H1 (cell line): Measurements from ENCODE around the gene LDB1. TPM values are rescaled to one million over a fixed set of nuclear protein-coding genes. Genes with fewer than 3 reads are reported as not detected.

Experiments
- CTCF ChIA-PET: fragments of 300-600 bp; sonication (Branson Sonifier 250); formaldehyde crosslinking; loops from one replicate; lab custom pipeline; 2021; ENCODE audit not compliant: partially characterized antibody; lab: Charles Lee
- POLR2A ChIA-PET: fragments of 300-600 bp; sonication (Branson Sonifier 250); formaldehyde crosslinking; loops from one replicate; lab custom pipeline; 2021; ENCODE audit warnings: inconsistent platforms; ENCODE audit not compliant: partially characterized antibody; lab: Charles Lee
- DNase-seq, 2 experiments: peaks; one replicate each; pipeline versions ENCODE4 v3.0.0 to v3.0.0-alpha.2; 2010 to 2022; ENCODE audit warnings: low spot score in 2 of 2, low read depth in 1 of 2, mixed read lengths in 1 of 2
- FAIRE-seq: peaks from 2 replicates; lab custom pipeline; 2011; peaks lifted over from hg19 to GRCh38; lab: Jason Lieb, UNC
- H2AFZ ChIP-seq: 2 replicates; pipeline ENCODE4 v1.8.1; 2012; ENCODE audit warnings: low read length, inconsistent platforms
- H2AK5ac ChIP-seq: 2 replicates; pipeline ENCODE4 v1.6.1; 2013; ENCODE audit warnings: low read depth, low read length
- H2BK120ac ChIP-seq: replicated peaks from 2 replicates; pipeline ENCODE3; 2013; ENCODE audit warnings: low read depth, low read length, inconsistent platforms
- H2BK12ac ChIP-seq: 2 replicates; pipeline ENCODE4 v1.6.1; 2013; ENCODE audit warnings: low read depth, low read length
- H2BK15ac ChIP-seq: 2 replicates; pipeline ENCODE4 v1.6.1; 2013; ENCODE audit warnings: low read length
- H2BK20ac ChIP-seq: 2 replicates; pipeline ENCODE4 v1.6.1; 2013; ENCODE audit warnings: low read length
- H2BK5ac ChIP-seq: 2 replicates; pipeline ENCODE4 v1.6.1; 2013; ENCODE audit warnings: low read depth, low read length
- H3K14ac ChIP-seq: 2 replicates; pipeline ENCODE4 v1.6.1; 2013; ENCODE audit warnings: inconsistent platforms; ENCODE audit not compliant: insufficient read length
- H3K18ac ChIP-seq: 2 replicates; pipeline ENCODE4 v1.6.1; 2013; ENCODE audit warnings: low read length; ENCODE audit errors: extremely low read depth
- H3K23ac ChIP-seq: 2 replicates; pipeline ENCODE4 v1.6.1; 2013; ENCODE audit warnings: inconsistent platforms; ENCODE audit not compliant: insufficient read length
- H3K23me2 ChIP-seq: 2 replicates; pipeline ENCODE4 v1.6.1; 2013; ENCODE audit warnings: low read depth, low read length
- H3K27ac ChIP-seq: 2 replicates; pipeline ENCODE4 v1.6.1; 2011; ENCODE audit warnings: low read depth, low read length, inconsistent platforms
- H3K27me3 ChIP-seq, 4 experiments: replicated peaks in 1 of 4; 1 replicate in 1 of 4; 2 replicates in 3 of 4; pipeline versions ENCODE4 v1.6.1 to v1.8.1; 2011 to 2013; ENCODE audit warnings: low read length in 3 of 4, mild to moderate bottlenecking in 3 of 4, inconsistent platforms in 2 of 4, mixed read lengths in 2 of 4, moderate library complexity in 1 of 4; ENCODE audit not compliant: control insufficient read depth in 3 of 4, insufficient read depth in 3 of 4; ENCODE audit errors: extremely low read depth in 1 of 4
- H3K36me3 ChIP-seq, 4 experiments: 2 replicates each; pipeline versions ENCODE4 v1.6.1 to v1.8.1; 2011 to 2013; ENCODE audit warnings: mild to moderate bottlenecking in 4 of 4, low read length in 3 of 4, moderate library complexity in 2 of 4, control low read depth in 1 of 4, inconsistent platforms in 1 of 4; ENCODE audit not compliant: insufficient read depth in 4 of 4, control insufficient read depth in 2 of 4
- H3K4ac ChIP-seq: replicated peaks from 2 replicates; pipeline ENCODE3; 2013; ENCODE audit warnings: low read length, low read depth, mixed read lengths, inconsistent platforms; ENCODE audit not compliant: insufficient read length
- H3K4me1 ChIP-seq, 4 experiments: replicated peaks in 1 of 4; 1 replicate in 1 of 4; 2 replicates in 3 of 4; pipeline versions ENCODE4 v1.6.1 to v1.8.1; 2011 to 2013; ENCODE audit warnings: low read length in 3 of 4, inconsistent platforms in 2 of 4, mixed read lengths in 1 of 4; ENCODE audit not compliant: insufficient read depth in 4 of 4, control insufficient read depth in 3 of 4
- H3K4me2 ChIP-seq, 2 experiments: 2 replicates each; pipeline versions ENCODE4 v1.6.1 to v1.8.1; 2011 to 2013; ENCODE audit warnings: low read depth in 2 of 2, low read length in 2 of 2, control low read depth in 1 of 2, inconsistent platforms in 1 of 2, mild to moderate bottlenecking in 1 of 2; ENCODE audit not compliant: insufficient read depth in 1 of 2
- H3K4me3 ChIP-seq, 4 experiments: fragments of 200-600, 300-600 bp in 1 of 4; sonication (generic), shearing (Covaris generic), sonication (Bioruptor Twin) in 1 of 4; 2 replicates each; pipeline versions ENCODE4 v1.5.1 to v1.8.1; 2011 to 2016; ENCODE audit warnings: low read length in 4 of 4, low read depth in 3 of 4, control low read depth in 2 of 4, inconsistent platforms in 2 of 4, mild to moderate bottlenecking in 2 of 4, mixed read lengths in 1 of 4, moderate library complexity in 1 of 4; ENCODE audit not compliant: insufficient read depth in 2 of 4; ENCODE audit errors: extremely low read depth in 1 of 4
- H3K56ac ChIP-seq: replicated peaks from 2 replicates; pipeline ENCODE3; 2013; ENCODE audit warnings: low read depth, mild to moderate bottlenecking, mixed read lengths, low read length, inconsistent platforms; ENCODE audit not compliant: insufficient read length
- H3K79me1 ChIP-seq: 2 replicates; pipeline ENCODE4 v1.6.1; 2013; ENCODE audit warnings: low read depth, low read length, control low read depth
- H3K79me2 ChIP-seq, 2 experiments: 2 replicates each; pipeline versions ENCODE4 v1.6.1 to v1.8.1; 2012 to 2013; ENCODE audit warnings: low read length in 2 of 2, mild to moderate bottlenecking in 2 of 2, inconsistent platforms in 1 of 2; ENCODE audit not compliant: insufficient read depth in 2 of 2, control insufficient read depth in 1 of 2
- H3K9ac ChIP-seq, 4 experiments: replicated peaks in 1 of 4; 1 replicate in 1 of 4; 2 replicates in 3 of 4; pipeline versions ENCODE4 v1.6.1 to v1.8.1; 2011 to 2013; ENCODE audit warnings: low read depth in 3 of 4, low read length in 3 of 4, control low read depth in 2 of 4, mild to moderate bottlenecking in 2 of 4, moderate library complexity in 2 of 4, inconsistent platforms in 1 of 4; ENCODE audit errors: extremely low read depth in 1 of 4
- H3K9me3 ChIP-seq, 2 experiments: 2 replicates each; pipeline versions ENCODE4 v1.6.1 to v1.8.1; 2012 to 2013; ENCODE audit warnings: mild to moderate bottlenecking in 2 of 2, moderate library complexity in 2 of 2, control low read depth in 1 of 2, inconsistent platforms in 1 of 2, low read depth in 1 of 2, low read length in 1 of 2, mixed read lengths in 1 of 2; ENCODE audit not compliant: insufficient read depth in 2 of 2
- H4K20me1 ChIP-seq, 2 experiments: replicated peaks in 1 of 2; 2 replicates each; pipeline versions ENCODE3 to v1.8.1; 2011 to 2013; ENCODE audit warnings: inconsistent platforms in 2 of 2, low read length in 2 of 2, mild to moderate bottlenecking in 1 of 2; ENCODE audit not compliant: insufficient read depth in 2 of 2, control insufficient read depth in 1 of 2
- H4K5ac ChIP-seq: 2 replicates; pipeline ENCODE4 v1.6.1; 2013; ENCODE audit warnings: low read length, low read depth, mixed read lengths, inconsistent platforms; ENCODE audit not compliant: insufficient read length
- H4K8ac ChIP-seq: 2 replicates; pipeline ENCODE4 v1.8.0; 2013; ENCODE audit warnings: mild to moderate bottlenecking, moderate library complexity, low read length, inconsistent platforms; ENCODE audit not compliant: insufficient read depth; ENCODE audit errors: extremely low read depth
- H4K91ac ChIP-seq: replicated peaks from 2 replicates; pipeline ENCODE3; 2013; ENCODE audit warnings: low read length, mixed read lengths, inconsistent platforms; ENCODE audit not compliant: insufficient read length
- CEBPB ChIP-seq: IDR thresholded peaks from 2 replicates; pipeline ENCODE4 v1.6.1; 2012; ENCODE audit warnings: low read depth, low read length
- EGR1 ChIP-seq: IDR thresholded peaks from 2 replicates; pipeline ENCODE4 v1.6.1; 2011; ENCODE audit warnings: low read depth, low read length, borderline replicate concordance
- EZH2 ChIP-seq: fragments of 200-600 bp; sonication (generic); IDR thresholded peaks from 2 replicates; pipeline ENCODE4 v1.7.1; 2012; ENCODE audit warnings: low read depth, mild to moderate bottlenecking, moderate library complexity, low read length, inconsistent platforms; ENCODE audit not compliant: severe bottlenecking
- GABPA ChIP-seq: IDR thresholded peaks from 2 replicates; pipeline ENCODE4 v1.6.1; 2011; ENCODE audit warnings: mild to moderate bottlenecking, low read length, moderate library complexity, borderline replicate concordance; ENCODE audit not compliant: insufficient read depth
- HDAC6 ChIP-seq: IDR thresholded peaks from one replicate; pipeline ENCODE4 v1.7.1; 2012; ENCODE audit warnings: low read depth, mild to moderate bottlenecking, inconsistent platforms, low read length, moderate library complexity
- JUN ChIP-seq: IDR thresholded peaks from 2 replicates; pipeline ENCODE4 v1.6.1; 2011; ENCODE audit warnings: low read depth, mild to moderate bottlenecking, improper control_type of control experiment, low read length
- KDM1A ChIP-seq: fragments of 200-600, 300-600 bp; sonication (generic); IDR thresholded peaks from 2 replicates; pipeline ENCODE4 v1.7.1; 2016; ENCODE audit warnings: mild to moderate bottlenecking, low read length, borderline replicate concordance
- KDM5A ChIP-seq: fragments of 200-600 bp; IDR thresholded peaks from 2 replicates; pipeline ENCODE4 v1.7.1; 2012; ENCODE audit warnings: mild to moderate bottlenecking, low read length, inconsistent platforms, mixed read lengths
- RBBP5 ChIP-seq: IDR thresholded peaks from 2 replicates; pipeline ENCODE4 v1.7.1; 2012; ENCODE audit warnings: low read depth, mild to moderate bottlenecking, inconsistent platforms, low read length, moderate library complexity, borderline replicate concordance
- RFX5 ChIP-seq: IDR thresholded peaks from 2 replicates; pipeline ENCODE4 v1.6.1; 2011; ENCODE audit warnings: low read depth, low read length, improper control_type of control experiment, borderline replicate concordance
- SP4 ChIP-seq: IDR thresholded peaks from 2 replicates; pipeline ENCODE4 v1.6.1; 2012; ENCODE audit warnings: low read length, inconsistent platforms
- SUZ12 ChIP-seq: fragments of 200-600 bp; sonication (generic); IDR thresholded peaks from 2 replicates; pipeline ENCODE4 v1.6.1; 2012; ENCODE audit warnings: mild to moderate bottlenecking, inconsistent platforms, low read length, moderate library complexity, mixed read lengths
- YY1 ChIP-seq: IDR thresholded peaks from 2 replicates; pipeline ENCODE4 v1.6.1; 2011; ENCODE audit warnings: low read depth, mild to moderate bottlenecking, low read length
- WGBS, 2 experiments: shearing (Covaris generic) in 1 of 2; methylation state at CpG; one replicate each; pipeline versions ENCODE4 v1.1.6 to v1.1.7; 2013 to 2015; ENCODE audit warnings: low lambda C conversion rate in 2 of 2, mixed read lengths in 2 of 2, inconsistent platforms in 1 of 2, low coverage in 1 of 2, missing lambda C conversion rate in 1 of 2; ENCODE audit not compliant: insufficient replicate concordance in 2 of 2, insufficient coverage in 1 of 2, insufficient read length in 1 of 2; ENCODE audit errors: extremely low coverage in 1 of 2, missing lambda C conversion rate in 1 of 2; 5-methylcytosine and 5-hydroxymethylcytosine counted together
- polyA plus RNA-seq, 7 experiments: library from polyadenylated mRNA; depleted of rRNA in 3 of 7; stranded (reverse) in 5 of 7; unstranded in 2 of 7; fragments of >200 nt in 5 of 7; fragments of 200-250 nt in 2 of 7; gene quantifications; 1 replicate in 5 of 7; 2 replicates in 1 of 7; 4 replicates in 1 of 7; pipeline versions ENCODE4 v1.2.1 to v1.2.3, GENCODE V29; 2011 to 2013; ENCODE audit warnings: missing spikeins in 2 of 7, mixed read lengths in 2 of 7
- total RNA-seq: library from RNA; stranded (reverse); fragmentation: NEBNext Ultra II Directional; extraction: Animal tissue kit (Norgen Biotek cat#: 25700); gene quantifications from 2 replicates; pipeline ENCODE4 v1.2.1, GENCODE V29; 2021

LDB1 gene
- total and polyA plus RNA-seq, 2 of the 8 experiments (the other 6 are each of a cell fraction or from before 2014, with no cell fraction given): 88.4 to 138 TPM

GRCh38 chr10:102090772-102091171, 29.4 kb downstream of the LDB1 start:
- Histone ChIP-seq H3K36me3 (no peaks in the 10 kb centered on the region; a peak in 1 of 8 replicates), H3K27ac (no peak overlapping the region), H2AK5ac (no peak overlapping the region), H3K4me2 (no peak overlapping the region), H2BK20ac (no peak overlapping the region), H3K27me3 (no peaks in the 10 kb centered on the region), H2AFZ (no peak overlapping the region), H3K79me2 (no peaks in the 10 kb centered on the region), H3K56ac (no peak overlapping the region), H3K18ac (no peak overlapping the region), H2BK12ac (no peak overlapping the region), H3K4me1 (no peaks in the 10 kb centered on the region), H2BK5ac (no peak overlapping the region), H3K79me1 (no peaks in the 10 kb centered on the region), H4K20me1 (no peaks in the 10 kb centered on the region), H2BK120ac (no peak overlapping the region), H3K9me3 (no peaks in the 10 kb centered on the region), H4K91ac (no peak overlapping the region), H2BK15ac (no peak overlapping the region), H3K14ac (no peak overlapping the region), H3K23me2 (no peaks in the 10 kb centered on the region; the same call in 1 of the 2 replicates), H3K4ac (no peak overlapping the region), H3K4me3 (no peak overlapping the region), H4K5ac (no peak overlapping the region), H3K9ac (no peak overlapping the region), H3K23ac (no peak overlapping the region), H4K8ac (no peak overlapping the region)
- POLR2A ChIA-PET: no interaction called here
- CTCF ChIA-PET: no interaction called here
- no peak for FAIRE-seq
- WGBS, 2 experiments: 94% methylated on average over 2 of the region's 2 CpGs; no CpG with 5 or more reads in 1 of the 2 experiments
- no peak for DNase-seq
- TF ChIP-seq SUZ12: no peak
- TF ChIP-seq KDM5A: no peak
- no peak for TF ChIP-seq JUN
- TF ChIP-seq HDAC6: no peak
- no peak for TF ChIP-seq YY1
- TF ChIP-seq EZH2: no peak
- no peak for TF ChIP-seq RFX5
- TF ChIP-seq EGR1: no peak
- no peak for TF ChIP-seq SP4
- TF ChIP-seq CEBPB: no peak
- TF ChIP-seq GABPA: no peak
- TF ChIP-seq RBBP5: no peak
- TF ChIP-seq KDM1A: no peak
- TF ChIP-seq, all 59 proteins: peak for 0
